GM21381 (cell line): ENCODE results near the gene SPATA20.
A peak's percentile ranks its signal among the peaks of the same experiment; 100 is the strongest.

Source experiments
- ATAC-seq: cut with Tn5 transposase; IDR thresholded peaks from one replicate; pipeline ENCODE4 v1.9.1; 2021; ENCODE audit warnings: mild to moderate bottlenecking, moderate library complexity; ENCODE audit not compliant: unreplicated experiment

Gene SPATA20

GRCh38 chr17:50557630-50558029 lies 10.7 kb downstream of the SPATA20 start:
- no peak for ATAC-seq

- no peak for ATAC-seq
These were observed 11.1 kb downstream of the SPATA20 start for GRCh38 chr17:50558091-50558490.

- ATAC-seq: no peak
These were observed 11.6 kb downstream of the SPATA20 start for GRCh38 chr17:50558581-50558940.

- ATAC-seq: no peak
These were observed 12.1 kb downstream of the SPATA20 start for GRCh38 chr17:50558941-50559614.

- ATAC-seq: no peak
These were observed 12.8 kb downstream of the SPATA20 start for GRCh38 chr17:50559674-50560184.

GRCh38 chr17:50560185-50560824 lies 13.3 kb downstream of the SPATA20 start, which contains the start of gene CACNA1G:
CACNA1G (plus strand) TSS chr17:50560715; CDS start chr17:50561460, 745 bp downstream.
- peak; percentile 94 for ATAC-seq

- no peak for ATAC-seq
These were observed 14.2 kb downstream of the SPATA20 start for GRCh38 chr17:50560931-50561745.

GRCh38 chr17:50561746-50562141 lies 14.8 kb downstream of the SPATA20 start:
- no peak for ATAC-seq

GRCh38 chr17:50562242-50563091 lies 15.5 kb downstream of the SPATA20 start:
- ATAC-seq: no peak

GRCh38 chr17:50563092-50563511 lies 16.1 kb downstream of the SPATA20 start:
- ATAC-seq: no peak

- ATAC-seq: no peak
These were observed 17.9 kb downstream of the SPATA20 start for GRCh38 chr17:50564916-50565315.

- no peak for ATAC-seq
These were observed 18.7 kb downstream of the SPATA20 start for GRCh38 chr17:50565402-50566350.

- ATAC-seq: no peak
These were observed 19.9 kb downstream of the SPATA20 start for GRCh38 chr17:50566886-50567285.

- ATAC-seq: no peak
These were observed 21.7 kb downstream of the SPATA20 start for GRCh38 chr17:50568659-50569058.

- ATAC-seq: no peak
These were observed 22.6 kb downstream of the SPATA20 start for GRCh38 chr17:50569592-50569991.

GRCh38 chr17:50570032-50570431 lies 23.1 kb downstream of the SPATA20 start:
- ATAC-seq: no peak

GRCh38 chr17:50570528-50570927 lies 23.6 kb downstream of the SPATA20 start:
- no peak for ATAC-seq

GRCh38 chr17:50571681-50572080 lies 24.7 kb downstream of the SPATA20 start:
- no peak for ATAC-seq

- ATAC-seq: no peak
These were observed 25.6 kb downstream of the SPATA20 start for GRCh38 chr17:50572541-50572940.
